ENCODE data around the gene ZNF750.

- TF ChIP-seq, protein P1, sequence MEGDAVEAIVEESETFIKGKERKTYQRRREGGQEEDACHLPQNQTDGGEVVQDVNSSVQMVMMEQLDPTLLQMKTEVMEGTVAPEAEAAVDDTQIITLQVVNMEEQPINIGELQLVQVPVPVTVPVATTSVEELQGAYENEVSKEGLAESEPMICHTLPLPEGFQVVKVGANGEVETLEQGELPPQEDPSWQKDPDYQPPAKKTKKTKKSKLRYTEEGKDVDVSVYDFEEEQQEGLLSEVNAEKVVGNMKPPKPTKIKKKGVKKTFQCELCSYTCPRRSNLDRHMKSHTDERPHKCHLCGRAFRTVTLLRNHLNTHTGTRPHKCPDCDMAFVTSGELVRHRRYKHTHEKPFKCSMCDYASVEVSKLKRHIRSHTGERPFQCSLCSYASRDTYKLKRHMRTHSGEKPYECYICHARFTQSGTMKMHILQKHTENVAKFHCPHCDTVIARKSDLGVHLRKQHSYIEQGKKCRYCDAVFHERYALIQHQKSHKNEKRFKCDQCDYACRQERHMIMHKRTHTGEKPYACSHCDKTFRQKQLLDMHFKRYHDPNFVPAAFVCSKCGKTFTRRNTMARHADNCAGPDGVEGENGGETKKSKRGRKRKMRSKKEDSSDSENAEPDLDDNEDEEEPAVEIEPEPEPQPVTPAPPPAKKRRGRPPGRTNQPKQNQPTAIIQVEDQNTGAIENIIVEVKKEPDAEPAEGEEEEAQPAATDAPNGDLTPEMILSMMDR (IDR thresholded peaks at IDR 0.05): no peak
- TF ChIP-seq POLR2A (IDR thresholded peaks at IDR 0.05): no peak
Measured at GRCh38 chr17:82878527-82878926, 38.7 kb upstream of the ZNF750 start.

Measured in suprapubic skin (tissue), 3 donors.